Measurements from ENCODE around the gene DYNLL1.

DNA sequence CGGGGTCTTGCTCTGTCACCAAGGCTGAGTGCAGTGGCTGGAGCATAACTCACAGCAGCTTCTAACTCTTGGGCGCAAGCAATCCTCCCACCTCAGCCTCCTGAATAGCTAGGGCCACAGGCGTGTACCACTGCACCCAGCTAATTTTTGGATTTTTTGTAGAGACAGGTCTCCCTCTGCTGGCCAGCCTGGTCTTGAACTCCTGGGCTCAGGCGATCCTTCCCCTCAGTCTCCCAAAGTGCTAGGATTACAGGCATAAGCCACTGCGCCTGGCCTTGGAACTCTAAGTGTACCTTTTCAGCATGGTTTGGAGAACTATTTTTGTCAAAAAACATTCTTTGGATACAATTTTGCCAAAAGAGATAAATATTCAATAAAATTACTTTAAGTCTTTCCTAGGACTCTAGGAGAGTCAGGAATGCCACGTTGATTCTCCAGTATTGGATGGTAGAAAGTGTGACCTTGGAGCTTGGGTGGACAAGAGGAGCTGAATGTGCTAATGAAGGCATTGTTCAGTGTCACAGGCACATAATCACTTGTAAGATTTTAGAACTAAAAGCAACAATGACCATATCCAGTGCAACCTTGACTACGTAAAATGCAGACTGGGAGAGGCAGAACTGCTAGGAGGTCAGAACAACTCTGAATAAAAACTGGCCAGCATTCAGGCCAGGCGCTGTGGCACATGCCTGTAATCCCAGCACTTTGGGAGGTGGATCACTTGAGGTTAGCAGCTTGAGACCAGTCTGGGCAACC lies 29.2 kb upstream of the DYNLL1 start:
- TF ChIP-seq POLR2AphosphoS5 (IDR thresholded peaks at IDR 0.05; ENCODE audit: insufficient read depth in 1 of 2, low read depth in 1 of 2): no peak
- TF ChIP-seq, protein P1, sequence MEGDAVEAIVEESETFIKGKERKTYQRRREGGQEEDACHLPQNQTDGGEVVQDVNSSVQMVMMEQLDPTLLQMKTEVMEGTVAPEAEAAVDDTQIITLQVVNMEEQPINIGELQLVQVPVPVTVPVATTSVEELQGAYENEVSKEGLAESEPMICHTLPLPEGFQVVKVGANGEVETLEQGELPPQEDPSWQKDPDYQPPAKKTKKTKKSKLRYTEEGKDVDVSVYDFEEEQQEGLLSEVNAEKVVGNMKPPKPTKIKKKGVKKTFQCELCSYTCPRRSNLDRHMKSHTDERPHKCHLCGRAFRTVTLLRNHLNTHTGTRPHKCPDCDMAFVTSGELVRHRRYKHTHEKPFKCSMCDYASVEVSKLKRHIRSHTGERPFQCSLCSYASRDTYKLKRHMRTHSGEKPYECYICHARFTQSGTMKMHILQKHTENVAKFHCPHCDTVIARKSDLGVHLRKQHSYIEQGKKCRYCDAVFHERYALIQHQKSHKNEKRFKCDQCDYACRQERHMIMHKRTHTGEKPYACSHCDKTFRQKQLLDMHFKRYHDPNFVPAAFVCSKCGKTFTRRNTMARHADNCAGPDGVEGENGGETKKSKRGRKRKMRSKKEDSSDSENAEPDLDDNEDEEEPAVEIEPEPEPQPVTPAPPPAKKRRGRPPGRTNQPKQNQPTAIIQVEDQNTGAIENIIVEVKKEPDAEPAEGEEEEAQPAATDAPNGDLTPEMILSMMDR (IDR thresholded peaks at IDR 0.05): peak in 1 of 3 experiments; percentile 20

Data from vagina (tissue), 2 donors.